OCI-LY3 (cell line): ENCODE results near the gene MYPN.

Experiments
- EZH2phosphoT487 ChIP-seq: fragments of 200-600 bp; shearing (Covaris generic); IDR thresholded peaks from 2 replicates; pipeline ENCODE4 v1.6.1; 2018; ENCODE audit warnings: antibody characterized with exemption, mixed run types, low read depth
- TF ChIP-seq, protein P1 (sequence below): fragments of 200-600, 300-600 bp; sonication (generic); IDR thresholded peaks from 2 replicates; pipeline ENCODE4 v1.5.1; 2014; ENCODE audit warnings: antibody characterized with exemption, low read length, low read depth

DNA sequence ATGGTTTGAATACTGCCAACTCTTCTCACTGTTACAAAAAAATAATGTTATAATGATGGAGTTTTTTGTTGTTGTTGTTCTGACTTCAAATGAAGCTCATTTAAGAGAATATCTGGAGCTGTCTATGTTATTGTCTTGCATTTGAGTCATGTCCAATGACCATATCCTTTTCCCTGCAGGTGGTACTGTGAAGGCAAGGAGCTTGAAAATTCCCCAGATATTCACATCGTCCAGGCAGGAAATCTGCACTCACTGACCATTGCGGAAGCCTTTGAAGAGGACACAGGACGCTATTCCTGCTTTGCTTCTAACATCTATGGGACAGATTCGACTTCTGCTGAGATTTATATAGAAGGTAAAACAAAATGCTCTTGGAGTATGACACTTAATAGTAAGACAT lies 33.5 kb downstream of the MYPN start:
- TF ChIP-seq, protein P1, sequence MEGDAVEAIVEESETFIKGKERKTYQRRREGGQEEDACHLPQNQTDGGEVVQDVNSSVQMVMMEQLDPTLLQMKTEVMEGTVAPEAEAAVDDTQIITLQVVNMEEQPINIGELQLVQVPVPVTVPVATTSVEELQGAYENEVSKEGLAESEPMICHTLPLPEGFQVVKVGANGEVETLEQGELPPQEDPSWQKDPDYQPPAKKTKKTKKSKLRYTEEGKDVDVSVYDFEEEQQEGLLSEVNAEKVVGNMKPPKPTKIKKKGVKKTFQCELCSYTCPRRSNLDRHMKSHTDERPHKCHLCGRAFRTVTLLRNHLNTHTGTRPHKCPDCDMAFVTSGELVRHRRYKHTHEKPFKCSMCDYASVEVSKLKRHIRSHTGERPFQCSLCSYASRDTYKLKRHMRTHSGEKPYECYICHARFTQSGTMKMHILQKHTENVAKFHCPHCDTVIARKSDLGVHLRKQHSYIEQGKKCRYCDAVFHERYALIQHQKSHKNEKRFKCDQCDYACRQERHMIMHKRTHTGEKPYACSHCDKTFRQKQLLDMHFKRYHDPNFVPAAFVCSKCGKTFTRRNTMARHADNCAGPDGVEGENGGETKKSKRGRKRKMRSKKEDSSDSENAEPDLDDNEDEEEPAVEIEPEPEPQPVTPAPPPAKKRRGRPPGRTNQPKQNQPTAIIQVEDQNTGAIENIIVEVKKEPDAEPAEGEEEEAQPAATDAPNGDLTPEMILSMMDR: no peak
- TF ChIP-seq EZH2phosphoT487: no peak
